ENCODE measurements around the gene SMIM44.

DNA sequence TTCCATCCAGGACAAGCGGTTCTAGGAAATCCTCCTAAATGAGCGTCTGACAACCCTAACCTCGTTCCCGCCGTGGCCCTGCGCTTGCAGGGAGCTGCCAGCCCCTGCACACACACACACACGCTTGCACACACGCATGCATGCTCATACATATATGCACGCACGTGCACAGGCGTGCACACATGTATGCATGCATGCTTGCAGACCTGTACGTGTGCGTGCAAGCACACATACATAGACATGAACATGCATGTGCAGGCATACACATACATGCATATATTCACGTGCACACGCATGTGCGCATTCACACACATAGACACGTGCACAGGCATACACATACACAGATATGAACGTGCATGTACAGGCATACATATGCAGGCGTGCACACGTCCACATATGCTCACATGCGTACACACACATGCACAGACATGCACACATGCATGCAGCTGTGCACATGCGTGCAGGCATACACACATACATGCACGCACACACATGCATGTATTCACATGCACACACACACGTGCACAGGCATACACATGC lies 38.5 kb downstream of the SMIM44 start:
- TF ChIP-seq, protein P1, sequence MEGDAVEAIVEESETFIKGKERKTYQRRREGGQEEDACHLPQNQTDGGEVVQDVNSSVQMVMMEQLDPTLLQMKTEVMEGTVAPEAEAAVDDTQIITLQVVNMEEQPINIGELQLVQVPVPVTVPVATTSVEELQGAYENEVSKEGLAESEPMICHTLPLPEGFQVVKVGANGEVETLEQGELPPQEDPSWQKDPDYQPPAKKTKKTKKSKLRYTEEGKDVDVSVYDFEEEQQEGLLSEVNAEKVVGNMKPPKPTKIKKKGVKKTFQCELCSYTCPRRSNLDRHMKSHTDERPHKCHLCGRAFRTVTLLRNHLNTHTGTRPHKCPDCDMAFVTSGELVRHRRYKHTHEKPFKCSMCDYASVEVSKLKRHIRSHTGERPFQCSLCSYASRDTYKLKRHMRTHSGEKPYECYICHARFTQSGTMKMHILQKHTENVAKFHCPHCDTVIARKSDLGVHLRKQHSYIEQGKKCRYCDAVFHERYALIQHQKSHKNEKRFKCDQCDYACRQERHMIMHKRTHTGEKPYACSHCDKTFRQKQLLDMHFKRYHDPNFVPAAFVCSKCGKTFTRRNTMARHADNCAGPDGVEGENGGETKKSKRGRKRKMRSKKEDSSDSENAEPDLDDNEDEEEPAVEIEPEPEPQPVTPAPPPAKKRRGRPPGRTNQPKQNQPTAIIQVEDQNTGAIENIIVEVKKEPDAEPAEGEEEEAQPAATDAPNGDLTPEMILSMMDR (optimal IDR thresholded peaks at IDR 0.05 in 1 of 3, IDR thresholded peaks at IDR 0.05 in 1 of 3, conservative IDR thresholded peaks at IDR 0.05 in 1 of 3; ENCODE audit: extremely low read depth in 1 of 3, insufficient read depth in 2 of 3, low read length in 3 of 3), result no peak
- TF ChIP-seq EZH2 (IDR thresholded peaks at IDR 0.05; ENCODE audit: low read length), result no peak
